Activated T-cell treated with anti-CD3 and anti-CD28 coated beads for 4 hours (primary cell): ENCODE results near the gene PDLIM5.
"Not testable (repeated sequence)": the region's sequence is repeated elsewhere in the genome, so short reads cannot be mapped to it uniquely, and the experiment has no call there.

Experiments
- DNase-seq: peaks from one replicate; pipeline ENCODE4 v3.0.0-alpha.2; 2020

Gene PDLIM5

GRCh38 chr4:94500685-94501084 is 48.9 kb downstream of the PDLIM5 start:
- no peak for DNase-seq

- no peak for DNase-seq
Measured at GRCh38 chr4:94504545-94504944, 52.8 kb downstream of the PDLIM5 start.

- no peak for DNase-seq
Measured at GRCh38 chr4:94506822-94507221, 55.1 kb downstream of the PDLIM5 start.

- no peak for DNase-seq
Measured at GRCh38 chr4:94507281-94507680, 55.5 kb downstream of the PDLIM5 start.

- no peak for DNase-seq
Measured at GRCh38 chr4:94507708-94508107, 56.0 kb downstream of the PDLIM5 start.

- no peak for DNase-seq
Measured at GRCh38 chr4:94508296-94508695, 56.6 kb downstream of the PDLIM5 start.

GRCh38 chr4:94508806-94509205 is 57.1 kb downstream of the PDLIM5 start:
- no peak for DNase-seq

GRCh38 chr4:94511591-94511990 is 59.8 kb downstream of the PDLIM5 start:
- DNase-seq = no peak

- DNase-seq = not testable (repeated sequence)
Measured at GRCh38 chr4:94513532-94513931, 61.8 kb downstream of the PDLIM5 start.

GRCh38 chr4:94515365-94515764 is 63.6 kb downstream of the PDLIM5 start:
- DNase-seq = no peak

GRCh38 chr4:94516067-94516466 is 64.3 kb downstream of the PDLIM5 start:
- DNase-seq = no peak

GRCh38 chr4:94516999-94517398 is 65.3 kb downstream of the PDLIM5 start:
- DNase-seq = no peak

GRCh38 chr4:94517492-94517891 is 65.8 kb downstream of the PDLIM5 start:
- DNase-seq = no peak

- no peak for DNase-seq
Measured at GRCh38 chr4:94519019-94519418, 67.3 kb downstream of the PDLIM5 start.

- DNase-seq = no peak
Measured at GRCh38 chr4:94519925-94520789, 68.4 kb downstream of the PDLIM5 start.

- no peak for DNase-seq
Measured at GRCh38 chr4:94523033-94523580, 71.4 kb downstream of the PDLIM5 start.

GRCh38 chr4:94523617-94524016 is 71.9 kb downstream of the PDLIM5 start:
- DNase-seq = no peak

- no peak for DNase-seq
Measured at GRCh38 chr4:94525993-94526728, 74.4 kb downstream of the PDLIM5 start.

- no peak for DNase-seq
Measured at GRCh38 chr4:94527556-94528233, 76.0 kb downstream of the PDLIM5 start.

GRCh38 chr4:94528792-94529451 is 77.2 kb downstream of the PDLIM5 start:
- DNase-seq = no peak

- DNase-seq = no peak
Measured at GRCh38 chr4:94530073-94530472, 78.3 kb downstream of the PDLIM5 start.

- no peak for DNase-seq
Measured at GRCh38 chr4:94531991-94532789, 80.4 kb downstream of the PDLIM5 start.
